Measurements from ENCODE around the gene LPAR3.

Gene LPAR3

GRCh38 chr1:84861988-84862644 lies 30.9 kb downstream of the LPAR3 start:
- no peak for TF ChIP-seq CTCF (IDR thresholded peaks at IDR 0.05; ENCODE audit: insufficient read depth, low read depth, low read length, missing control alignments)
- no peak for DNase-seq (ENCODE audit: low read depth)
- no peak overlapping the region for H3K4me3 ChIP-seq (ENCODE audit: low read length)

- DNase-seq (ENCODE audit: low read depth) = no peak
- no peak overlapping the region for H3K4me3 ChIP-seq (ENCODE audit: low read length)
- TF ChIP-seq CTCF (IDR thresholded peaks at IDR 0.05; ENCODE audit: insufficient read depth, low read depth, low read length, missing control alignments) = no peak
These were observed 31.5 kb downstream of the LPAR3 start for GRCh38 chr1:84861516-84861915.

GRCh38 chr1:84859866-84860265 lies 33.1 kb downstream of the LPAR3 start:
- DNase-seq (ENCODE audit: low read depth) = no peak
- no peak for TF ChIP-seq CTCF (IDR thresholded peaks at IDR 0.05; ENCODE audit: insufficient read depth, low read depth, low read length, missing control alignments)
- H3K4me3 ChIP-seq (ENCODE audit: low read length) = no peak overlapping the region

GRCh38 chr1:84857906-84858305 lies 35.1 kb downstream of the LPAR3 start:
- TF ChIP-seq CTCF (IDR thresholded peaks at IDR 0.05; ENCODE audit: insufficient read depth, low read depth, low read length, missing control alignments) = no peak
- no peak for DNase-seq (ENCODE audit: low read depth)

GRCh38 chr1:84856726-84857270 lies 36.2 kb downstream of the LPAR3 start:
- TF ChIP-seq CTCF (IDR thresholded peaks at IDR 0.05; ENCODE audit: insufficient read depth, low read depth, low read length, missing control alignments) = no peak
- no peak for DNase-seq (ENCODE audit: low read depth)
- H3K4me3 ChIP-seq (ENCODE audit: low read length) = no peak overlapping the region

More at GRCh38 chr1:84857906-84858305, 35.1 kb downstream of the LPAR3 start:
- H3K4me3 ChIP-seq (ENCODE audit: low read length) = no peak overlapping the region

- no peak overlapping the region for H3K4me3 ChIP-seq (ENCODE audit: low read length)
- DNase-seq (ENCODE audit: low read depth) = no peak
- no peak for TF ChIP-seq CTCF (IDR thresholded peaks at IDR 0.05; ENCODE audit: insufficient read depth, low read depth, low read length, missing control alignments)
These were observed 37.0 kb downstream of the LPAR3 start for GRCh38 chr1:84855691-84856630.
